GM18507 (cell line): ENCODE measurements around the gene IRF2.
A peak's percentile ranks its signal among the peaks of the same experiment; 100 is the strongest.

Source experiments
- DNase-seq: peaks from one replicate; pipeline ENCODE4 v3.0.0; 2011; ENCODE audit warnings: low read depth; ENCODE audit not compliant: insufficient read length; ENCODE audit errors: extremely low spot score
- FAIRE-seq: peaks from 2 replicates; lab custom pipeline; 2011; peaks lifted over from hg19 to GRCh38; lab: Jason Lieb, UNC

The IRF2 gene

GRCh38 chr4:184453365-184454160 is 20.8 kb downstream of the IRF2 start:
- DNase-seq, result no peak

GRCh38 chr4:184452740-184453139 is 21.6 kb downstream of the IRF2 start:
- no peak for DNase-seq
- no peak for FAIRE-seq

More at GRCh38 chr4:184453365-184454160, 20.8 kb downstream of the IRF2 start:
- FAIRE-seq, result peak; percentile 93

GRCh38 chr4:184451726-184452125 is 22.6 kb downstream of the IRF2 start:
- FAIRE-seq, result no peak

GRCh38 chr4:184450743-184451535 is 23.4 kb downstream of the IRF2 start:
- FAIRE-seq (no peak), DNase-seq (no peak)

More at GRCh38 chr4:184451726-184452125, 22.6 kb downstream of the IRF2 start:
- DNase-seq, result no peak

GRCh38 chr4:184450045-184450444 is 24.3 kb downstream of the IRF2 start:
- FAIRE-seq (no peak), DNase-seq (no peak)

- DNase-seq (no peak), FAIRE-seq (peak; percentile 81)
Measured at GRCh38 chr4:184448821-184449220, 25.5 kb downstream of the IRF2 start.

GRCh38 chr4:184448141-184448540 is 26.2 kb downstream of the IRF2 start:
- FAIRE-seq, result no peak

GRCh38 chr4:184447664-184448063 is 26.7 kb downstream of the IRF2 start:
- FAIRE-seq (peak; percentile 5), DNase-seq (no peak)

More at GRCh38 chr4:184448141-184448540, 26.2 kb downstream of the IRF2 start:
- DNase-seq, result no peak

- DNase-seq (no peak), FAIRE-seq (no peak)
Measured at GRCh38 chr4:184446132-184446658, 28.2 kb downstream of the IRF2 start.

GRCh38 chr4:184444953-184445309 is 29.4 kb downstream of the IRF2 start:
- FAIRE-seq (peak; percentile 65), DNase-seq (no peak)

- DNase-seq, result no peak
- no peak for FAIRE-seq
Measured at GRCh38 chr4:184444215-184444952, 30.0 kb downstream of the IRF2 start.

GRCh38 chr4:184443318-184443717 is 31.0 kb downstream of the IRF2 start:
- DNase-seq (no peak), FAIRE-seq (no peak)

- FAIRE-seq, result no peak
- no peak for DNase-seq
Measured at GRCh38 chr4:184442314-184442635, 32.1 kb downstream of the IRF2 start.

- FAIRE-seq (no peak), DNase-seq (no peak)
Measured at GRCh38 chr4:184441461-184442313, 32.7 kb downstream of the IRF2 start.

GRCh38 chr4:184440595-184441358 is 33.6 kb downstream of the IRF2 start:
- FAIRE-seq (no peak), DNase-seq (no peak)

GRCh38 chr4:184439856-184440594 is 34.3 kb downstream of the IRF2 start:
- no peak for FAIRE-seq
- DNase-seq, result no peak

GRCh38 chr4:184439386-184439785 is 35.0 kb downstream of the IRF2 start:
- FAIRE-seq (no peak), DNase-seq (no peak)

- DNase-seq, result no peak
- no peak for FAIRE-seq
Measured at GRCh38 chr4:184438375-184438774, 36.0 kb downstream of the IRF2 start.
